HCT116 (cell line): ENCODE data around the gene NOD1. TPM values are rescaled to one million over a fixed set of nuclear protein-coding genes. Genes with fewer than 3 reads are reported as not detected.

Source experiments
- ATAC-seq: fragments of 200-7000 bp; cut with Tn5 transposase; 2 replicates; pipeline ENCODE4 v1.9.1; 2020; ENCODE audit warnings: mild to moderate bottlenecking, moderate library complexity
- BruUV-seq: library from RNA; stranded (reverse); fragments of 400-500 nt; replicated peaks from 2 replicates; lab custom pipeline; 2021; lab: Mats Ljungman, UMichigan
- CTCF ChIA-PET: fragments of 300-600 bp; sonication (Branson Sonifier 250); formaldehyde crosslinking; loops from one replicate; lab custom pipeline; 2021; ENCODE audit warnings: antibody characterized with exemption; lab: Charles Lee
- POLR2A ChIA-PET: fragments of 300-600, 350-600 bp; sonication (Branson Sonifier 250); formaldehyde crosslinking; loops from one replicate; lab custom pipeline; 2021; ENCODE audit warnings: antibody characterized with exemption; lab: Charles Lee
- RAD21 ChIA-PET, 2 experiments: fragments of 300-600 bp; sonication (Branson Sonifier 250); formaldehyde crosslinking; loops; one replicate each; lab custom pipeline; 2023; ENCODE audit warnings: low total read pairs in 2 of 2; ENCODE audit not compliant: uncharacterized antibody in 2 of 2, unreplicated experiment in 2 of 2, low non-redundant PET in 1 of 2; lab: Charles Lee
- DNase-seq: peaks from one replicate; pipeline ENCODE4 v3.0.0-alpha.2; 2010; ENCODE audit warnings: low read depth, low spot score
- H2AFZ ChIP-seq: fragments of 200-600 bp; shearing (Covaris generic), sonication (generic); 2 replicates; pipeline ENCODE4 v1.6.1; 2017; ENCODE audit warnings: low read depth, mixed run types, mixed read lengths, antibody characterized with exemption, low read length; ENCODE audit not compliant: poor library complexity, severe bottlenecking
- H3K27ac ChIP-seq: 2 replicates; pipeline ENCODE4 v1.5.1; 2012; ENCODE audit warnings: low read depth, low read length
- H3K27me3 ChIP-seq: fragments of 200-600 bp; sonication (generic); 2 replicates; pipeline ENCODE4 v1.6.1; 2016; ENCODE audit warnings: mixed run types, low read length, mixed read lengths; ENCODE audit not compliant: insufficient read depth
- H3K36me3 ChIP-seq, 2 experiments: fragments of 200-500 bp in 1 of 2; fragments of 200-600 bp in 1 of 2; sonication (Bioruptor generic) in 1 of 2; sonication (generic) in 1 of 2; 2 replicates each; pipeline versions ENCODE4 v1.5.1 to v1.6.1; 2014 to 2016; ENCODE audit warnings: low read length in 2 of 2, inconsistent platforms in 1 of 2, mixed read lengths in 1 of 2, mixed run types in 1 of 2; ENCODE audit not compliant: insufficient read depth in 2 of 2, control insufficient read depth in 1 of 2
- H3K4me1 ChIP-seq, 2 experiments: fragments of 200-600 bp in 1 of 2; sonication (generic) in 1 of 2; 2 replicates each; pipeline versions ENCODE4 v1.5.1 to v1.6.1; 2012 to 2017; ENCODE audit warnings: low read length in 2 of 2, inconsistent platforms in 1 of 2, mild to moderate bottlenecking in 1 of 2, mixed read lengths in 1 of 2, mixed run types in 1 of 2, moderate library complexity in 1 of 2; ENCODE audit not compliant: insufficient read depth in 2 of 2, control insufficient read depth in 1 of 2
- H3K4me2 ChIP-seq: fragments of 200-600 bp; sonication (generic); 2 replicates; pipeline ENCODE4 v1.6.1; 2017; ENCODE audit warnings: mixed run types, low read length, mixed read lengths
- H3K4me3 ChIP-seq, 2 experiments: fragments of 200-600 bp in 1 of 2; sonication (generic) in 1 of 2; replicated peaks in 1 of 2; 2 replicates each; pipeline ENCODE4 v1.5.1; 2011 to 2016; ENCODE audit warnings: low read length in 2 of 2, control low read depth in 1 of 2, low read depth in 1 of 2, mild to moderate bottlenecking in 1 of 2, mixed read lengths in 1 of 2, mixed run types in 1 of 2
- H3K79me2 ChIP-seq: fragments of 200-600 bp; sonication (generic); 2 replicates; pipeline ENCODE4 v1.6.1; 2017; ENCODE audit warnings: mild to moderate bottlenecking, mixed run types, low read length, moderate library complexity, mixed read lengths; ENCODE audit not compliant: insufficient read depth
- H3K9ac ChIP-seq: fragments of 200-600 bp; sonication (generic); 2 replicates; pipeline ENCODE4 v1.6.1; 2016; ENCODE audit warnings: low read length, mixed read lengths
- H3K9me2 ChIP-seq: fragments of 200-600 bp; sonication (generic), shearing (Covaris generic); 2 replicates; pipeline ENCODE4 v1.6.1; 2017; ENCODE audit warnings: mixed run types, mild to moderate bottlenecking, moderate library complexity; ENCODE audit not compliant: insufficient read depth
- H3K9me3 ChIP-seq, 2 experiments: fragments of 200-500 bp in 1 of 2; fragments of 200-600 bp in 1 of 2; sonication (Bioruptor generic) in 1 of 2; sonication (generic) in 1 of 2; 2 replicates each; pipeline ENCODE4 v1.6.1; 2014 to 2017; ENCODE audit warnings: low read length in 2 of 2, mixed read lengths in 2 of 2, inconsistent platforms in 1 of 2, low read depth in 1 of 2, mild to moderate bottlenecking in 1 of 2, mixed run types in 1 of 2, moderate library complexity in 1 of 2; ENCODE audit not compliant: control insufficient read depth in 1 of 2, insufficient read depth in 1 of 2
- H4K20me1 ChIP-seq: fragments of 200-600 bp; sonication (generic), shearing (Covaris generic); 2 replicates; pipeline ENCODE4 v1.6.1; 2017; ENCODE audit warnings: mixed run types, mild to moderate bottlenecking, moderate library complexity; ENCODE audit not compliant: insufficient read depth
- ELF1 ChIP-seq: IDR thresholded peaks from 2 replicates; pipeline ENCODE4 v1.6.1; 2012; ENCODE audit warnings: low read depth, borderline replicate concordance
- EZH2 ChIP-seq: fragments of 200-600 bp; sonication (generic); IDR thresholded peaks from 2 replicates; pipeline ENCODE4 v1.6.1; 2017; ENCODE audit warnings: antibody characterized with exemption, mixed run types
- EZH2phosphoT487 ChIP-seq: fragments of 200-600 bp; IDR thresholded peaks from 2 replicates; pipeline ENCODE4 v1.6.1; 2018; ENCODE audit warnings: antibody characterized with exemption, borderline replicate concordance
- FOSL1 ChIP-seq: IDR thresholded peaks from 2 replicates; pipeline ENCODE4 v1.6.1; 2012; ENCODE audit warnings: low read depth
- TCF7L2 ChIP-seq: IDR thresholded peaks from 2 replicates; pipeline ENCODE4 v1.7.0; 2011; ENCODE audit warnings: borderline replicate concordance, inconsistent platforms; ENCODE audit not compliant: insufficient read depth, insufficient read length; ENCODE audit errors: extremely low read depth
- ZFX ChIP-seq: fragments of 450-650 bp; IDR thresholded peaks from 2 replicates; pipeline ENCODE4 v1.6.1; 2017
- intact Hi-C: fragments of 100-400 bp; cut with micrococcal nuclease; formaldehyde crosslinking; loops from 2 replicates; pipeline ENCODE4 v1.10.0; 2022
- total RNA-seq: library from RNA; stranded (reverse); gene quantifications from one replicate; pipeline ENCODE4 v1.2.1, GENCODE V29; 2021; ENCODE audit not compliant: unreplicated experiment
- TF ChIP-seq, protein P1 (sequence below): IDR thresholded peaks from 2 replicates; pipeline ENCODE4 v1.6.1; 2011; ENCODE audit warnings: mild to moderate bottlenecking, low read length, moderate library complexity; ENCODE audit not compliant: insufficient replicate concordance; ENCODE audit errors: extremely low read depth

NOD1 gene
- total RNA-seq, 1 experiment from 2014 or later: 5.9 TPM

DNA sequence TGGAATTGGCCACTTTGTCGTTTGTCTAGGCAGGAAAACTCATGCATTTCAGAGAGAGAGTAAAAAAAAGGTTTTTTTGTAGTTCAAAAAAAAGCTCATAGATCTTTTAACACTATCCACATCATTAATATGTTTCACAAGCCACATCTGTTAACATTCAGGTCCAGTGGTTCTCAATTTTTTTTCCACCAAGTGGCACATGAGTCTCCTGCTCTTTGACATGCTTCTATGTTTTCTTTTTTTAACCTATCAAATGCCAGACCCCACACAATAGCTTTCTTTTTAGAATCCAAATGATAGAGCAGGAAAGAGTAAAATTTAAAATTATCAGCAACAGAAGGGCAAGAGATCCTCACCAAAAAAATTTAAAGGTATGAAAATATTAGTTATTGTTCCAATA is 20.3 kb downstream of the NOD1 start:
- CTCF ChIA-PET: no interaction called here
- no TSS peak for BruUV-seq
- no peak for ATAC-seq
- H2AFZ ChIP-seq: no peak overlapping the region
- H3K79me2 ChIP-seq: no peaks in the 10 kb centered on the region
- POLR2A ChIA-PET: no interaction called here
- no peaks in the 10 kb centered on the region for H3K9me2 ChIP-seq
- H4K20me1 ChIP-seq: no peaks in the 10 kb centered on the region
- no peak overlapping the region for H3K4me3 ChIP-seq
- RAD21 ChIA-PET: interaction anchor here in 1 of 2 experiments (0.6 kb wide), 1 partner anchor 14 kb away, joined by 3 read pairs; no protein-coding TSS in a partner anchor
- H3K4me2 ChIP-seq: no peak overlapping the region
- no peak overlapping the region for H3K27ac ChIP-seq
- no peaks in the 10 kb centered on the region for H3K9me3 ChIP-seq
- no peak for DNase-seq
- intact Hi-C loops: no loop called here
- no peaks in the 10 kb centered on the region for H3K27me3 ChIP-seq
- no peaks in the 10 kb centered on the region for H3K4me1 ChIP-seq
- no peak for TF ChIP-seq ELF1
- no peak for TF ChIP-seq EZH2
- no peak for TF ChIP-seq FOSL1
- no peak for TF ChIP-seq EZH2phosphoT487
- TF ChIP-seq, all 23 proteins: peak for 0
- Histone ChIP-seq H3K9ac (no peak overlapping the region), H3K36me3 (0 out of 4 replicates have a peak, but pooled peaks cover 0 to 5% of the 10 kb centered on the region in 2 experiments)

DNA sequence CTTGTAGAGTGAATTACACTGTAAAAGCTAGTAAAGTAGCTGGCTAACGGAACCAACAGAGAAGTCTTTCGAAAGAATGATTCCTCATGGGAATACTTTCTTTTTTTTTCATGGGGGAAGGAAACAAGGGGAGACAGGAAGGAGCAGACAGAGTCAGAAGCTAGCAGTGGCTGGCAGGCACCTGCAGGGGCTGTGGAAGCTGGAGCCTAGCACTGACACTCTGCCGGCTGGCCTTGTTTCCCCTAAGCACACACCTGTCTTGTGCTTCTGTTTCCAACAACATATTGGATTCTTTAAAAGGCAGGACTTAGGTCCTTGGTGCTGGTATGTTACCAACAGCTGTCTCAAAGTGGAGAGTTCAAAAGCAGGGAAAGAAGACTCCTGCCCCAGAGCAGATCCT is 24.7 kb downstream of the NOD1 start:
- H3K27ac ChIP-seq: no peak overlapping the region
- TF ChIP-seq ZFX: no peak
- TF ChIP-seq, protein P1, sequence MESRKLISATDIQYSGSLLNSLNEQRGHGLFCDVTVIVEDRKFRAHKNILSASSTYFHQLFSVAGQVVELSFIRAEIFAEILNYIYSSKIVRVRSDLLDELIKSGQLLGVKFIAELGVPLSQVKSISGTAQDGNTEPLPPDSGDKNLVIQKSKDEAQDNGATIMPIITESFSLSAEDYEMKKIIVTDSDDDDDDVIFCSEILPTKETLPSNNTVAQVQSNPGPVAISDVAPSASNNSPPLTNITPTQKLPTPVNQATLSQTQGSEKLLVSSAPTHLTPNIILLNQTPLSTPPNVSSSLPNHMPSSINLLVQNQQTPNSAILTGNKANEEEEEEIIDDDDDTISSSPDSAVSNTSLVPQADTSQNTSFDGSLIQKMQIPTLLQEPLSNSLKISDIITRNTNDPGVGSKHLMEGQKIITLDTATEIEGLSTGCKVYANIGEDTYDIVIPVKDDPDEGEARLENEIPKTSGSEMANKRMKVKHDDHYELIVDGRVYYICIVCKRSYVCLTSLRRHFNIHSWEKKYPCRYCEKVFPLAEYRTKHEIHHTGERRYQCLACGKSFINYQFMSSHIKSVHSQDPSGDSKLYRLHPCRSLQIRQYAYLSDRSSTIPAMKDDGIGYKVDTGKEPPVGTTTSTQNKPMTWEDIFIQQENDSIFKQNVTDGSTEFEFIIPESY: no peak
- no peak for TF ChIP-seq TCF7L2
- TF ChIP-seq, all 23 proteins: peak for 0
- H2AFZ ChIP-seq: no peak overlapping the region
- H3K9ac ChIP-seq: no peak overlapping the region
- ChIA-PET CTCF (no interaction called here), RAD21 (no interaction called here), POLR2A (no interaction called here)
- no peaks in the 10 kb centered on the region for H3K27me3 ChIP-seq
- H3K9me2 ChIP-seq: no peaks in the 10 kb centered on the region
- no peak overlapping the region for H3K4me2 ChIP-seq
- H3K79me2 ChIP-seq: no peaks in the 10 kb centered on the region
- peaks cover 0 to 5% of the 10 kb centered on the region in 2 experiments; a peak in 1 of 4 replicates for H3K36me3 ChIP-seq
- no TSS peak for BruUV-seq
- H3K4me1 ChIP-seq: no peaks in the 10 kb centered on the region
- intact Hi-C loops: no loop called here
- ATAC-seq (no peak), DNase-seq (no peak)
- no peak overlapping the region for H3K4me3 ChIP-seq
- H4K20me1 ChIP-seq: no peaks in the 10 kb centered on the region
- H3K9me3 ChIP-seq: no peaks in the 10 kb centered on the region
